HEK293T (cell line): ENCODE data around the gene FNTB.

Experiments
- ELF4 ChIP-seq: fragments of 450-650 bp; IDR thresholded peaks from 2 replicates; pipeline ENCODE4 v1.6.1; 2017; ENCODE audit warnings: antibody characterized with exemption
- L3MBTL2 ChIP-seq: fragments of 450-650 bp; conservative IDR thresholded peaks from 2 replicates; pipeline ENCODE4 v1.6.1; 2016; ENCODE audit warnings: mild to moderate bottlenecking
- NFRKB ChIP-seq: fragments of 450-650 bp; IDR thresholded peaks from 2 replicates; pipeline ENCODE4 v1.6.1; 2016; ENCODE audit warnings: mild to moderate bottlenecking, moderate library complexity

DNA sequence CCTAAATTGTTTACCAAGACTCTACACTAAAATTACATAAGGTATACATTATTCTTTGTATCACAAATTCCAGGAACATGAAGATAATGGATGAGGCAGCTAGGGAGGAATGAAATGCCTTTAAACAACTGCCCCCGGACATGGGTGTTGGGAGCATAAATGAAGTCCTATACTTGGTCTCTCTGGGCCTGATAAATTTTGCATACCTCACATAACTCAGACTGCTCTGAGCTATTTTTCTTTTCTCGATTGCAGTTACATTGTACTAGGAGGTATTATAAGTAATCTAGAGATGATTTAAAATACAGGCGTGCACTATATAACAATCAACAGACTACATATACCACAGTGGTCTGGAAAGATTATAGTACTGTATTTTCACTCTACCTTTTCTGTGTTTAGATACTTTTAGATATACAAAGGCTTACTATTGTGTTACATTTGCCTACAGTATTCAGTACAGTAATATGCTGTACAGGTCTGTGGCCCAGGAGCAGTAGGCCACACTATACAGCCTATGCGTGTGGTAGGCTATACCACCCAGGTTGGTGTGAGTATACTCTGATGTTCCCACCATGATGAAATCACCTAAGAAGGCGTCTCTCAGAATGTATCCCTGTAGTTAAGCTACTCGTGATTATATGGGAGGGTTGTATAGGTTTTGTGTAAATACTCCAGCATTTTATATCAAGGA is 14.3 kb downstream of the FNTB start:
- TF ChIP-seq ELF4 (no peak), NFRKB (no peak), L3MBTL2 (no peak)
